GM19043 (cell line): ENCODE results near the gene SERPINF2.
A peak's percentile ranks its signal among the peaks of the same experiment; 100 is the strongest.
"Not testable (repeated sequence)": the region's sequence is repeated elsewhere in the genome, so short reads cannot be mapped to it uniquely, and the experiment has no call there.

Experiments
- ATAC-seq: cut with Tn5 transposase; IDR thresholded peaks from one replicate; pipeline ENCODE4 v1.9.1; 2021; ENCODE audit warnings: low read depth; ENCODE audit not compliant: unreplicated experiment

The SERPINF2 gene

DNA sequence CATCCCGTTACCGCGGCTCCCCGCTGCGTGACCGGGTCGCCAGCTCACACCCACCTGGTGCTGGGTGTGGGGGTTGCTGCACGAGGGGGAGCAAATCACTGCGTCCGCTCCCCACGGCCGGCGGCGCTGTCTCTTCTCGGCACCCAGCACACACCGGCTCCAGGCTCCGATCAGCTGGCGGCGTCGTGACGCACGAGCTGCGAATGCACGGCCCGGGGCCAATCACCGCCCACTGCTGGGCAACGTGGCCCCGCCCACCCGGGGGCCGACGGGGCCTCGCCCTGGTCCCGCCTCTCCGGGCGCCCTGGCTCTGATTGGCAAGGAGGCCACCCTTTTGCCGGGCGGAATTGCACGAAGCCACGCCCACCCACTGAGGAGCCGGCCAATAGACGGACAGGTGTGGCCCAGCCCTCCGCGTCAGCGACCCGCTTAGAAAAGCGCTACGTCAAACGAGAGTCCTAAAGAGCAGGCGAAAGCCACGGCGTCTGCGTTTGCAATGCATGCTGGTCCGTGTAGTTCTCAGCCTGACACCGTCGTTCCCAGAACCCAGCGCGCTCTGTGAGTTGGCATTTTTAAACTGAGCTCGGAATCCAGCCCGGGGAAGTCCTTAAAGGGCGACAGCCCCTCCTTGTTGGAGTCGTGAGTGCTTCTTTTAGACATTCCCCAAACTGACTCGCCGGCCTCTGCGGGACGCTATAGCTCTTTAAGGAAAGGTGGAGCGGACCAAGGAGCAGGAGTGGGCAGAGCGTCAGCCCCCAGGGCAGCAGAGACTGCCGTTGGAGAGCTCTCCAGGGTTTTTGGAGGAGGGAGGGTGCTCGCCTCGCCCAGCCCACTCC lies 26.4 kb upstream of the SERPINF2 start:
- peak; percentile 71 for ATAC-seq

DNA sequence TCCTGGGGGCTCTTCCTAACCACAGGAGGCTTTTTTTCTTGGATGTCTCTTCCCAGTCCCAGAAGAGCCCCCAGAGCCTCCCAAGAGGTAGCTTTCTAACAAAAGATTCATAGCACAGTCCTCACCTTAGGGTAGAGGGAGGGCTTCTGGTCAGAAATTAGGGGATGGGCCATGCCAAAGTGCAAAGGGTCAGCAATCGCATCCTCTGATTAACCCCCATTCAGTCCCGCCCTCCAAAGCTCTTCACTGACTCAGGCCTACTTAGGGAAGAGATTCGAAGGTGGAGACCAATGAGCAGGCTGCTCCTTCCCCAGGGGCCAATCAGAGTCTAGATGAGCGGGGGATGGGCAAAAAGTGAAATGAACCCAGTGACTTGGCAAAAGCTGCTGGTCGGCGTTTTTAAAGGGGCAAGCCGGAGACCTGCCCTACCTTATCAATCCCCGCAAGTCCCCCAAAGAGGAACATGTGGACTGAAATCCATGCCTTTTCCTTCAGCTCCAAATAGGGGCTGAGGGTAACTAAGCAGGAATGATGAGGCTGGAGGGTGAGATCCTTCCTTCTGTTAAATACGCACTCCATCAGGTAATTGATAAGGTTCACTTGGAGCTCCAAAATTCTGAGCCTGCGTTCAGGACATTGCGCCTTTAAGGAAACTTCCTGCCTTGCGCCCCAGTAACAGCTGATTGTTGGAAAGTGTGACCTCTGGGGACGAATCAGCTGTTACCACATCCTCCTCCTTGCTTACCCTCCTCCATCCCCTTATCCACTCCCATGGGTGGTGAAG lies 25.6 kb upstream of the SERPINF2 start:
- peak; percentile 33 for ATAC-seq

DNA sequence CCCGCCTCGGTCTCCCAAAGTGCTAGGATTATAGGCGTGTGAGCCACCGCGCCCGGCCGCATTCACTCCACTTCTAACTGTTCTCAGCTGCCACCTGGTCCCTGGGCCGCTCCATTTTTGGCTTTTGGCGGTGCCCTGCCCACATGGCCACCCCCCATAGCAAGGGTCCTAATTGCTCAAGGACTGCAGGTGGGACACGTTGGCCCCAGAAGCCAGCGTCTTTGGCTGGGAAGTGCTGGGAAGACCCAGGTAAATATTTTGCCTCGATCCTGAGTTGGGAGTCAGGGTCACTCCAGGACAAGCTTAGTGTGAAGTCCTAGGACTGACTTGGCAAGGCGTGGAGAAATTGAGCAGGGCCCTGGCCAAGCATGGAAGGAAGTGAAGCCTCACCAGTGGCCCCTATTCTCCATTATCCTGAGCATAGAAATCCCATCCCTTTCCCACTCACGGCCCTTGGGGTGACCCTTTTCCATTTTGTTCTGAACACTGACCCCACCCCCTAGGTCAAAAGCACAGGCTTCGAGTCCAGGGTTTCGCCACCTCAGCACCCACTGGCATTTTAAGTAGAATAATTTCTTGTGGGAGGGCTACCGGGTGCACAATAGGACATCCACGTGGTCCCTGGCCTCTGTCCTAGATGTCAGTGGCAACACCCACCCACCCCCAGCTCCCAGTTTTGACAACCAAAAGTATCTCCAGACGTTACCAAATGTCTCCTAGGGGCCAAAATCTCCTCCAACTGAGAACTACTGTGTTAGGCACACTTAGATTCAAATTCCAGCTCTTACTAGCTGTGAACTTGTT lies 24.1 kb upstream of the SERPINF2 start:
- ATAC-seq, result no peak

DNA sequence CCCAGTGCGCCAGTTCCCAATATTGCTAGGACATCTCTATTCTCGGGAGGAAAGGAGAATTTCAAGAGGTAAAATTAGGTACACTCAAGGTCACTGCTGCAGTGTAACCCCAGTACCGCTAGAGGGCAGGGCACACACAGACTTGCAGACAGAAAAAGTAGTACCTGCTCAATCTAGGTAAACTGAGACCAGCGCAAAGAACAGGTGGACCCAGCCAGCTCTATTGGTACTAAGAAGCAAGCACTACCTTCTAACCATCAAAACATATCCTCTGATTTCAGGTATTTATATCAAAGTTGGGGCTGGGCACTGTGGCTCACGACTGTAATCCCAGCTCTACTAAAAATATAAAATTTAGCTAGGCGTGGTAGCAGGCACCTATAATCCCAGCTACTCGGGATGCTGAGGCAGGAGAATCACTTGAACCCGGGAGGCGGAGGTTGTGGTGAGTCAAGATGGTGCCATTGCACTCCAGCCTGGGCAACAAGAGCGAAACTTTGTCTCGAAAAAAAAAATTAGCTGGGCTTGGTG lies 21.8 kb upstream of the SERPINF2 start:
- ATAC-seq, result no peak

DNA sequence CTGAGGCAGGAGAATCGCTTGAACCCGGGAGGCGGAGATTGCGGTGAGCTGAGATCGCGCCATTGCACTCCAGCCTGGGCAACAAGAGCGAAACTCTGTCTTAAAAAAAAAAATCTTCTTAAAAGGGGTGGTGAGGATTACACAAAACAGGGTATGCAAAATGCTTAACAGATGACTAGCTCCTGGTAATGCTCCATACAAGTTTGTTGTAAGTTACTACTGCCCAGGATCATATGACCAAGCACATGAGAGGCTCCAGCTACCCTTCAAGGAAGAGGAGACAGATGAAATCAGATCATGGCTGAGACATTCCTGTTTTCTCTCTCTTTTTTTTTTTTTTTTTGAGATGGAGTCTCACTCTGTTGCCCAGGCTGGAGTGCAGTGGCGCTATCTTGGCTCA lies 20.6 kb upstream of the SERPINF2 start:
- ATAC-seq, result not testable (repeated sequence)

DNA sequence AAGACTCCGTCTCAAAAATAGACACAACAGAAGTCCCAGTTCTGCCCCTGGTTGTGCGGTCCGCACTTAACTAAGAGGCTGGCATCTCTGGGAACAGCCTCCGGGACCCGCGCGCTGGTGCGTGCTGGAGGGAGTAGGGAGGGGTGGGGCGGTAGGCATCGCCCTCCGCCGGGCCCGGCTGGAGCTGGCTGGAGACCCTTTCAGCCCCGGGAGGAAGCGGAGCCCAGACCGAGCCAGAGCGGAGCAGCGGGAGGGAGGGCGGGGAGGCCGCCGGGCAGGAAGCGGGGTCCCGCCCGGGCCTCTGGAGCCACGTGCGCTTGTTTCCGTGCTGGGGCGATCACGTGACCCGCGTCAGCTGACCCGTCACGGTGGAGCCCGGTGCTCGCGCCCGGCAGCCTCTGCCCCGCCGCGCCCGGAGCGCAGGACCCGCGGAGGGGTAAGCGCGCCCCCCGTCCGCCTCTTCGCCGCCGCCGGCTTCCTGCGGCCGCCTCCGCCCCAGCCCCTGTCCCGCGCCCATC lies 18.3 kb upstream of the SERPINF2 start, which contains the start of gene WDR81:
WDR81 (plus strand) TSS at position 354 of the 518 bp plus-strand sequence. CDS start 256 bp downstream, outside the sequence.
- ATAC-seq, result no peak

DNA sequence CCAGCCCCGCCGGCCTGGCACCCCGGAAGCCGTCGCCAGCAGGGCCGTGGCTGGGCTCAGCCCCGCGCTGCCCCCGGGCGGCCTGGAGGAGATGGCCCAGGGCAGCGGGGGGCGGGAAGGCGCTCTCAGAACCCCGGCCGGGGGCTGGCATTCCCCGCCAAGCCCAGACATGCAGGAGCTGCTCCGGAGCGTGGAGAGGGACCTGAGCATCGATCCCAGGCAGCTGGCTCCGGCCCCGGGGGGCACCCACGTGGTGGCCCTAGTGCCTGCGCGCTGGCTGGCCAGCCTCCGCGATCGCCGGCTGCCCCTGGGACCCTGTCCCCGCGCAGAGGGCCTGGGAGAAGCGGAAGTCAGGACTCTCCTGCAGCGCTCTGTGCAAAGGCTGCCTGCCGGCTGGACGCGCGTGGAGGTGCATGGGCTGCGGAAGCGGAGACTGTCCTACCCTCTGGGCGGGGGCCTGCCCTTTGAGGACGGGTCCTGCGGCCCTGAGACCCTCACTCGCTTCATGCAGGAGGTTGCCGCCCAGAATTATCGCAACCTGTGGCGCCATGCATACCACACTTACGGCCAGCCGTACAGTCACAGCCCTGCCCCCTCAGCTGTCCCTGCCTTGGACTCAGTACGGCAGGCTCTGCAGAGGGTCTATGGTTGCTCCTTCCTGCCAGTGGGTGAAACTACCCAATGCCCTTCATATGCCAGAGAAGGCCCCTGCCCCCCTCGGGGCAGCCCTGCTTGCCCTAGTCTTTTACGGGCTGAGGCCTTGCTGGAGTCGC lies 17.6 kb upstream of the SERPINF2 start:
- no peak for ATAC-seq

DNA sequence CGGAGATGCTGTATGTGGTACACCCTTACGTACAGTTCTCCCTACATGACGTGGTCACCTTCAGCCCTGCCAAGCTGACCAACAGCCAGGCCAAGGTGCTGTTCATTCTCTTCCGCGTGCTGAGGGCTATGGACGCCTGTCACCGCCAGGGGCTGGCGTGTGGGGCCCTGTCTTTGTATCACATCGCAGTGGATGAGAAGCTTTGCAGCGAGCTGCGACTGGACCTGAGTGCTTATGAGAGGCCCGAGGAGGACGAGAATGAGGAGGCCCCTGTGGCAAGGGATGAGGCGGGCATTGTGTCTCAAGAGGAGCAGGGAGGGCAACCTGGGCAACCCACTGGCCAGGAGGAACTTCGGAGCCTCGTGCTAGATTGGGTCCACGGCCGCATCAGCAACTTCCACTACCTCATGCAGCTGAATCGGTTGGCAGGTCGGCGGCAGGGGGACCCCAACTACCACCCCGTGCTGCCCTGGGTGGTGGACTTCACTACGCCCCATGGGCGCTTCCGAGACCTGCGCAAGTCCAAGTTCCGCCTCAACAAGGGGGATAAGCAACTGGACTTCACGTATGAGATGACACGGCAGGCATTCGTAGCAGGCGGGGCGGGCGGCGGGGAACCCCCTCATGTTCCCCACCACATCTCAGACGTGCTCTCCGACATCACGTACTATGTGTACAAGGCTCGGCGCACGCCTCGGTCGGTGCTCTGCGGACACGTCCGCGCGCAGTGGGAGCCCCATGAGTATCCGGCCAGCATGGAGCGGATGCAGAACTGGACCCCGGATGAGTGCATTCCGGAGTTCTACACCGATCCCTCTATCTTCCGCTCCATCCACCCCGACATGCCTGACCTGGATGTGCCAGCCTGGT lies 16.8 kb upstream of the SERPINF2 start:
- ATAC-seq, result no peak

DNA sequence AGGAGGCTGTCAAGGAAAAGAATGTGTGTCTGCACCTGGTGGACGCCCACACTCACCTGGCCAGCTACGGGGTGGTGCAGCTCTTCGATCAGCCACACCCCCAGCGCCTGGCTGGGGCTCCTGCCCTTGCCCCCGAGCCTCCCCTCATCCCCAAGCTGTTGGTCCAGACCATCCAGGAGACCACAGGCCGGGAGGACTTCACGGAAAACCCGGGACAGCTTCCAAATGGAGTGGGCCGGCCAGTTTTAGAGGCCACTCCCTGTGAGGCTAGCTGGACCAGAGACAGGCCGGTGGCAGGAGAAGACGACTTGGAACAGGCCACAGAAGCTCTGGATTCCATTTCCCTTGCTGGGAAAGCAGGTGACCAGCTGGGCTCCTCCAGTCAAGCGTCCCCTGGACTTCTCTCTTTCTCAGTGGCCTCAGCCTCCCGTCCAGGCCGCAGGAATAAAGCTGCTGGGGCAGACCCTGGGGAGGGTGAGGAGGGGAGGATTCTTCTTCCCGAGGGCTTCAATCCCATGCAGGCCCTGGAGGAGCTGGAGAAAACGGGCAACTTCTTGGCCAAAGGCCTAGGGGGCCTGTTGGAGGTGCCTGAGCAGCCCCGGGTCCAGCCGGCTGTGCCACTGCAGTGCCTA lies 15.9 kb upstream of the SERPINF2 start:
- ATAC-seq, result no peak

DNA sequence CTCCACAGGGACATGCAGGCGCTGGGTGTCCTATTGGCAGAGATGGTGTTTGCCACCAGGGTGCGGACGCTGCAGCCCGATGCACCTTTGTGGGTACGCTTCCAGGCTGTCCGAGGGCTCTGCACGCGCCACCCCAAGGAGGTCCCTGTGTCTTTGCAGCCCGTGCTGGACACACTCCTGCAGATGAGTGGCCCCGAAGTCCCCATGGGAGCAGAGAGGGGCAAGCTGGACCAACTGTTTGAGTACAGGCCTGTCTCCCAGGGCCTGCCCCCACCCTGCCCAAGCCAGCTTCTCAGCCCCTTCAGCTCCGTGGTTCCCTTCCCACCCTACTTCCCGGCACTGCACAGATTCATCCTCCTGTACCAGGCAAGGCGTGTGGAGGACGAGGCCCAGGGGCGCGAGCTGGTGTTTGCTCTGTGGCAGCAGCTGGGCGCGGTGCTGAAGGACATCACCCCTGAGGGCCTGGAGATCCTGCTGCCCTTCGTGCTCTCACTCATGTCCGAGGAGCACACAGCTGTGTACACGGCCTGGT lies 15.3 kb upstream of the SERPINF2 start:
- ATAC-seq, result no peak

DNA sequence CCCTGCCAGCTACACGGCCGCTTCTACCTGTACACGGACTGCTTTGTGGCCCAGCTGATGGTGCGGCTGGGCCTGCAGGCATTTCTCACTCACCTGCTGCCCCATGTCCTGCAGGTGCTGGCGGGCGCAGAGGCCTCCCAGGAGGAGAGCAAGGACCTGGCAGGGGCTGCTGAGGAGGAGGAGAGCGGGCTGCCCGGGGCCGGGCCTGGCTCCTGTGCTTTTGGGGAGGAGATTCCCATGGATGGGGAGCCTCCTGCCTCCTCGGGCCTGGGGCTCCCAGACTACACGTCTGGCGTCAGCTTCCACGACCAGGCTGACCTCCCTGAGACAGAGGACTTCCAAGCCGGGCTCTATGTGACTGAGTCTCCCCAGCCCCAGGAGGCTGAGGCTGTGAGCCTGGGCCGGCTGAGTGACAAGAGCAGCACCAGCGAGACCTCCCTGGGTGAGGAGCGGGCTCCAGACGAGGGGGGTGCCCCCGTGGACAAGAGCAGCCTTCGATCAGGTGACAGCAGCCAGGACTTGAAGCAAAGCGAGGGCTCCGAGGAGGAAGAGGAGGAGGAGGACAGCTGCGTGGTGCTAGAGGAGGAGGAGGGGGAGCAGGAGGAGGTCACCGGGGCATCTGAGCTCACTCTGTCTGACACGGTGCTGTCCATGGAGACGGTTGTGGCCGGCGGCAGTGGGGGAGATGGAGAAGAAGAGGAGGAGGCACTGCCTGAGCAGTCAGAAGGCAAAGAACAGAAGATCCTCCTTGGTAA lies 14.6 kb upstream of the SERPINF2 start:
- no peak for ATAC-seq

DNA sequence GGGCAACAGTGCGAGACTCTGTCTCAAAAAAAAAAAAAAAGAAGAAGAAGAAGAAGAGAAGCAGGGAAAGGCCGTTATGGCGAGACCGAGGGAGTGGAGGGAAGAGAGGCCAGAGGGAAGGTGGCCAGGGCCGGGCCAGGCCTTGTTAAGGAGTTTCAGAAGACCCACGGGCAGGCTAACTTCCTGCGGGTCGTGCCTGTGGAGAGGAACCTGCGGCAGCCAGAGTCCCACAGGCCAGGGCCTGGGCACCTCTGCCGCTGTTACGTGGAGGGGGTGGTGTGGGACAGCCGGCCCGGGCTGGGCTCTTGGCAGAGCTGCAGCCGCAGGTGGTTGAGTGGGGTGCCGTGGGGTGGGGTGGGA lies 12.7 kb upstream of the SERPINF2 start:
- no peak for ATAC-seq

DNA sequence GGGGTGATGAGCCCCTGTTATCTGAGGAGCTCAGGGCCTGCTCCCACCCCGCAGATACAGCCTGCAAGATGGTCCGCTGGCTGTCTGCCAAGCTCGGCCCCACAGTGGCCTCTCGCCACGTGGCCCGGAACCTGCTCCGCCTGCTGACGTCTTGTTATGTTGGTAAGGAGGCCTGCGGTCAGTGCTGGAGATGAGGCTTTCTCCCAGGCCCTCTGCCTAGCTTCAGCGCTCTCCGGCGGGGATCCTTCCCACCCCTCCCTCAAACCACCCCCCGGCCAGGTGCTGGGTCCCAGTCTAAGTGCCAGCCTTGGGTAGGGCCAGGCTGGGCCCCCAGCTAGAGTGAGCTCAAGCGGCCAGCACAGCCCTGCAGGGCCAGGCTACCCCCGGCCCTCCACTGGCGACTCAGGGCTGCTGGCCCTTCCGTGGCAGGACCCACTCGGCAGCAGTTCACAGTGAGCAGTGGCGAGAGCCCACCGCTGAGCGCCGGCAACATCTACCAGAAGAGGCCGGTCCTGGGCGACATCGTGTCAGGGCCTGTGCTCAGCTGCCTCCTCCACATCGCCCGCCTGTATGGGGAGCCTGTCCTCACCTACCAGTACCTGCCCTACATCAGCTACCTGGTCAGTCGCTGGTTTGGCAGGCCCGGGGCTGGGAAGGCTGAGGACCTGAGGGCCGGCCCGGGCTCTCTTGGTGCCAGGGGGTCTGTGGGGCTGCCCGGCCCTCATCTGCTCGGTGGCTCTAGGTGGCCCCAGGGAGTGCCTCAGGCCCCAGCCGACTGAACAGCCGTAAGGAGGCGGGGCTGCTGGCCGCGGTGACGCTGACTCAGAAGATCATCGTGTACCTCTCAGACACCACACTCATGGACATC lies 12.1 kb upstream of the SERPINF2 start:
- ATAC-seq, result no peak

DNA sequence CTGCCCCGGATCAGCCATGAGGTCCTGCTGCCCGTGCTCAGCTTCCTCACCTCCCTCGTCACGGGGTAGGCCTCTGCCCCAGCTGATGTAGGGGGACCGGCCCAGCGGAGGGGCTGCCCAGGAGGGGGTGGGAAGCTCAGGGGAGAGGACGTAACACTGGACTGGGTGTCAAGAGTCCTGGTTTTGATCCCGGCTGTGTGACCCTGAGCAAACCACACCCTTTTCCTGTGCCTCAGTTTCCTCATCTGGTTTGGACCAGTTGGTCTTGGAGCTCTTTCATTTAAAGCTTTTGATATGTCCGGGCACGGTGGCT lies 11.5 kb upstream of the SERPINF2 start:
- ATAC-seq, result no peak

DNA sequence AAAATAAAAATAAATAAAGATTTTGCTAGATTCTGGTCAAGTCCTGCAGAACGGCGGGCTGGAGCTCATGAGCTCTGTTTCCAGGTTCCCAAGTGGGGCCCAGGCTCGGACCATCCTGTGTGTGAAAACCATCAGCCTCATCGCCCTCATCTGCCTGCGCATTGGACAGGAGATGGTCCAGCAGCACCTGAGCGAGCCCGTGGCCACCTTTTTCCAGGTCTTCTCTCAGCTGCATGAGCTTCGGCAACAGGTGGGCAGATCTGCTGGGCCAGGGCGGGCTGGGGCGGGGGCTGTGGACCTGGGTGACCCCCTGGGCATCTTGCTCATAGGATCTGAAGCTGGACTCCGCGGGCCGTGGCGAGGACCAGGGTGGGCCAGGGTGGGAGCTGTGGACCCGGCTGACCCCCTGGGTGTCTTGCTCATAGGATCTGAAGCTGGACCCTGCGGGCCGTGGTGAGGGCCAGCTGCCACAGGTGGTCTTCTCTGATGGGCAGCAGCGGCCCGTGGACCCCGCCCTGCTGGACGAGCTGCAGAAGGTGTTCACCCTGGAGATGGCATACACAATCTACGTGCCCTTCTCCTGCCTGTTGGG lies 10.3 kb upstream of the SERPINF2 start:
- ATAC-seq, result no peak

DNA sequence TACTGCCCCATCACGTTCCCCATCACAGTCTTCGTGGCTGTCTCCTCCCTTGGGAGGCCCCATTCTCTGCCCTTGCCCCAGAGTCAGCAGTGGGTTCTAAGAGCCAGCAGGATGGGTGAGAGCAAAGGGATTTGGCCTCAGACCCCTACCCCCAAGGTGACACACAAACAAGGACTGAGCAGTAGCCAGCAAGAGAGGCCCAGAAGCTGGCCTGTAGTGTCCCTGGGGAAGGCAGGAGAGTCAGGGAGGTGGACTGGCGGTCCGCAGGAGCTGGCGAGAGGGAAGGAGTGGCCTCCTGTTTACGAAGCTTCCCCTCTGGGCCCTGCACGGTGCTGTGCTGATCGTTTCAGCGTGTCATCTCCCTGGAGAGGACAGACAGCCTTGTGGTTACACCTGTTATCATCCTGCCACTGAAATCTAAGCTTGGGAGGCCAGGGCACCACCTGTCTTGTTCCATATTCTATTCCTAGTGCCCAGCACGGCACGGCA lies 9.8 kb upstream of the SERPINF2 start:
- ATAC-seq, result no peak
